ENCODE measurements around the gene DESI1. TPM values are rescaled to one million over a fixed set of nuclear protein-coding genes. Genes with fewer than 3 reads are reported as not detected.

Gene DESI1
- total RNA-seq, 1 experiment from 2014 or later, result 30.2 TPM

GRCh38 chr22:41654322-41654721, 33.5 kb upstream of the DESI1 start:
- Histone ChIP-seq H3K23me2 (ENCODE audit: insufficient read length, low read depth, low read length, poor library complexity, severe bottlenecking) (no peaks in the 10 kb centered on the region), H4K8ac (replicated peaks; ENCODE audit: insufficient read length, low read depth, low read length) (no peak overlapping the region), H4K20me1 (ENCODE audit: control insufficient read depth, insufficient read depth, insufficient read length) (peaks cover 3% of the 10 kb centered on the region), H3K27me3 (ENCODE audit: insufficient read depth, low read length) (no peaks in the 10 kb centered on the region), H3K27ac (ENCODE audit: insufficient read length, low read depth, low read length) (no peak overlapping the region), H2BK15ac (ENCODE audit: low read depth, low read length) (no peak overlapping the region), H2BK120ac (ENCODE audit: low read depth, low read length, poor library complexity, severe bottlenecking) (no peak overlapping the region), H2BK12ac (ENCODE audit: insufficient read length, low read depth, low read length) (no peak overlapping the region), H3K14ac (ENCODE audit: insufficient read depth, low read length) (no peak overlapping the region), H3K79me1 (ENCODE audit: insufficient read depth, low read depth, low read length, poor library complexity, severe bottlenecking) (no peaks in the 10 kb centered on the region), H3T11ph (ENCODE audit: low read length) (no peak overlapping the region), H3K79me2 (ENCODE audit: insufficient read depth, low read length) (no peaks in the 10 kb centered on the region), H3K23ac (ENCODE audit: insufficient read length, low read depth, low read length) (no peak overlapping the region), H2BK5ac (ENCODE audit: insufficient read length, low read length) (no peak overlapping the region), H4K5ac (ENCODE audit: insufficient read length, low read depth, low read length) (no peak overlapping the region), H3K9me3 (ENCODE audit: control insufficient read depth, low read depth, low read length) (no peaks in the 10 kb centered on the region), H3K18ac (ENCODE audit: insufficient read length, low read depth, low read length) (no peak overlapping the region), H3K4me1 (ENCODE audit: insufficient read depth, low read length) (no peaks in the 10 kb centered on the region), H3K4ac (ENCODE audit: low read depth, low read length) (no peak overlapping the region), H2AFZ (ENCODE audit: low read length) (no peak overlapping the region), H3K4me2 (ENCODE audit: insufficient read depth, insufficient read length, low read length) (no peak overlapping the region), H2AK5ac (ENCODE audit: insufficient read length, low read length) (no peak overlapping the region), H2BK20ac (ENCODE audit: low read depth, low read length, poor library complexity, severe bottlenecking) (no peak overlapping the region), H3K9ac (ENCODE audit: extremely low read depth, insufficient read length, low read length) (no peak overlapping the region), H4K91ac (ENCODE audit: insufficient read length, low read depth, low read length) (no peak overlapping the region), H3K56ac (ENCODE audit: insufficient read length, low read depth, low read length) (no peak overlapping the region)
- TF ChIP-seq, protein P1, sequence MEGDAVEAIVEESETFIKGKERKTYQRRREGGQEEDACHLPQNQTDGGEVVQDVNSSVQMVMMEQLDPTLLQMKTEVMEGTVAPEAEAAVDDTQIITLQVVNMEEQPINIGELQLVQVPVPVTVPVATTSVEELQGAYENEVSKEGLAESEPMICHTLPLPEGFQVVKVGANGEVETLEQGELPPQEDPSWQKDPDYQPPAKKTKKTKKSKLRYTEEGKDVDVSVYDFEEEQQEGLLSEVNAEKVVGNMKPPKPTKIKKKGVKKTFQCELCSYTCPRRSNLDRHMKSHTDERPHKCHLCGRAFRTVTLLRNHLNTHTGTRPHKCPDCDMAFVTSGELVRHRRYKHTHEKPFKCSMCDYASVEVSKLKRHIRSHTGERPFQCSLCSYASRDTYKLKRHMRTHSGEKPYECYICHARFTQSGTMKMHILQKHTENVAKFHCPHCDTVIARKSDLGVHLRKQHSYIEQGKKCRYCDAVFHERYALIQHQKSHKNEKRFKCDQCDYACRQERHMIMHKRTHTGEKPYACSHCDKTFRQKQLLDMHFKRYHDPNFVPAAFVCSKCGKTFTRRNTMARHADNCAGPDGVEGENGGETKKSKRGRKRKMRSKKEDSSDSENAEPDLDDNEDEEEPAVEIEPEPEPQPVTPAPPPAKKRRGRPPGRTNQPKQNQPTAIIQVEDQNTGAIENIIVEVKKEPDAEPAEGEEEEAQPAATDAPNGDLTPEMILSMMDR (conservative IDR thresholded peaks at IDR 0.05), result no peak
- no CpG with 5 or more reads among the region's 3 CpGs for WGBS (ENCODE audit: extremely low coverage, insufficient read length, low lambda C conversion rate)
- H3K36me3 Mint-ChIP-seq (ENCODE audit: insufficient read depth in 1 of 3, low read depth in 3 of 3), result peaks cover 42 to 90% (median 90%) of the 10 kb centered on the region in 3 experiments
- H3K27me3 Mint-ChIP-seq (ENCODE audit: low read depth), result no peaks in the 10 kb centered on the region
- no peak for DNase-seq
- H3K4me1 Mint-ChIP-seq, result no peaks in the 10 kb centered on the region
- 0 out of 7 replicates have a peak overlapping the region, but pooled peaks of 1 of the 3 experiments have one; percentile 53 for H3K27ac Mint-ChIP-seq
- H3K4me3 Mint-ChIP-seq, result no peak overlapping the region
- H3K9me3 Mint-ChIP-seq, result no peaks in the 10 kb centered on the region

Measured in H9 (cell line).